OCI-LY3 (cell line): Measurements from ENCODE around the gene SNRPF.

Experiments
- H2AFZ ChIP-seq: fragments of 200-600, 300-600 bp; shearing (Covaris generic); 2 replicates; pipeline ENCODE4 v1.6.0; 2014; ENCODE audit warnings: antibody characterized with exemption, low read depth, low read length
- H3K27ac ChIP-seq: fragments of 200-600, 300-600 bp; sonication (generic); 2 replicates; pipeline ENCODE4 v1.5.1; 2014; ENCODE audit warnings: mild to moderate bottlenecking, low read length, moderate library complexity, mixed read lengths
- H3K27me3 ChIP-seq: fragments of 200-600, 300-600 bp; sonication (generic); 2 replicates; pipeline ENCODE4 v1.6.1; 2014; ENCODE audit warnings: low read depth, low read length, mixed read lengths
- H3K36me3 ChIP-seq: fragments of 200-600, 300-600 bp; sonication (generic); replicated peaks from 2 replicates; pipeline ENCODE3; 2014; ENCODE audit warnings: low read depth, low read length, mixed read lengths
- H3K4me1 ChIP-seq: fragments of 300-600, 200-600 bp; sonication (generic); 2 replicates; pipeline ENCODE4 v1.6.1; 2014; ENCODE audit warnings: low read length, mixed read lengths
- H3K4me2 ChIP-seq: fragments of 200-600, 300-600 bp; sonication (generic); 2 replicates; pipeline ENCODE4 v1.6.1; 2014; ENCODE audit warnings: low read length, mixed read lengths
- H3K4me3 ChIP-seq: fragments of 300-600, 200-600 bp; sonication (generic); 2 replicates; pipeline ENCODE4 v1.5.1; 2014; ENCODE audit warnings: antibody characterized with exemption, mild to moderate bottlenecking, low read length, moderate library complexity
- H3K79me2 ChIP-seq: fragments of 300-600, 200-600 bp; shearing (Covaris generic); 2 replicates; pipeline ENCODE4 v1.6.1; 2014; ENCODE audit warnings: mild to moderate bottlenecking, low read length, mixed read lengths
- H3K9ac ChIP-seq: fragments of 300-600, 200-600 bp; shearing (Covaris generic); 2 replicates; pipeline ENCODE4 v1.6.0; 2014; ENCODE audit warnings: mild to moderate bottlenecking, low read length, moderate library complexity
- H3K9me3 ChIP-seq: fragments of 200-600, 300-600 bp; shearing (Covaris generic); 2 replicates; pipeline ENCODE4 v1.6.1; 2014; ENCODE audit warnings: low read length, mixed read lengths; ENCODE audit not compliant: insufficient read depth
- H4K20me1 ChIP-seq: fragments of 200-600, 300-600 bp; sonication (generic); 2 replicates; pipeline ENCODE4 v1.6.1; 2016; ENCODE audit warnings: low read length, mixed read lengths; ENCODE audit not compliant: insufficient read depth
- CTCF ChIP-seq: fragments of 200-600, 300-600 bp; sonication (generic); IDR thresholded peaks from 2 replicates; pipeline ENCODE4 v1.5.1; 2014; ENCODE audit warnings: antibody characterized with exemption, low read length, low read depth
- EZH2phosphoT487 ChIP-seq: fragments of 200-600 bp; shearing (Covaris generic); IDR thresholded peaks from 2 replicates; pipeline ENCODE4 v1.6.1; 2018; ENCODE audit warnings: antibody characterized with exemption, mixed run types, low read depth

Gene SNRPF

GRCh38 chr12:95852133-95852532 is 6.6 kb upstream of the SNRPF start:
- Histone ChIP-seq H3K36me3 (no peaks in the 10 kb centered on the region), H3K9ac (no peak overlapping the region), H2AFZ (no peak overlapping the region), H3K4me3 (no peak overlapping the region), H3K4me1 (no peaks in the 10 kb centered on the region), H3K9me3 (no peaks in the 10 kb centered on the region), H4K20me1 (no peaks in the 10 kb centered on the region), H3K27ac (no peak overlapping the region), H3K4me2 (no peak overlapping the region), H3K27me3 (peaks cover 15% of the 10 kb centered on the region), H3K79me2 (no peaks in the 10 kb centered on the region)
- no peak for TF ChIP-seq CTCF
- TF ChIP-seq EZH2phosphoT487, result no peak

GRCh38 chr12:95857156-95857555 is 1.6 kb upstream of the SNRPF start:
- H3K9me3 ChIP-seq, result peaks cover 5% of the 10 kb centered on the region; the same call in 1 of the 2 replicates
- peaks cover 16% of the 10 kb centered on the region for H3K36me3 ChIP-seq
- peaks cover 11% of the 10 kb centered on the region for H3K27me3 ChIP-seq
- no peak overlapping the region for H3K4me3 ChIP-seq
- H3K4me1 ChIP-seq, result peaks cover 11% of the 10 kb centered on the region
- H4K20me1 ChIP-seq, result peaks cover 5% of the 10 kb centered on the region; the same call in 1 of the 2 replicates
- no peak overlapping the region for H3K27ac ChIP-seq
- H3K9ac ChIP-seq, result no peak overlapping the region
- no peak for TF ChIP-seq CTCF
- no peak for TF ChIP-seq EZH2phosphoT487
- H3K79me2 ChIP-seq, result peaks cover 35% of the 10 kb centered on the region
- no peak overlapping the region for H3K4me2 ChIP-seq
- H2AFZ ChIP-seq, result 0 out of 2 replicates have a peak overlapping the region, but pooled peaks have one; percentile 91

- peaks cover 5% of the 10 kb centered on the region; the same call in 1 of the 2 replicates for H3K9me3 ChIP-seq
- peak overlapping the region; percentile 95 for H3K4me2 ChIP-seq
- H3K9ac ChIP-seq, result no peak overlapping the region; the same call in 1 of the 2 replicates
- H3K4me3 ChIP-seq, result peak overlapping the region; percentile 90
- H2AFZ ChIP-seq, result peak overlapping the region; percentile 91
- H3K27ac ChIP-seq, result no peak overlapping the region
- H4K20me1 ChIP-seq, result peaks cover 5% of the 10 kb centered on the region; the same call in 1 of the 2 replicates
- no peak for TF ChIP-seq CTCF
- H3K4me1 ChIP-seq, result peaks cover 11% of the 10 kb centered on the region
- H3K36me3 ChIP-seq, result peaks cover 22% of the 10 kb centered on the region
- peaks cover 41% of the 10 kb centered on the region for H3K79me2 ChIP-seq
- H3K27me3 ChIP-seq, result peaks cover 11% of the 10 kb centered on the region
Observed at GRCh38 chr12:95857799-95858198, 953 bp upstream of the SNRPF start.

GRCh38 chr12:95859344-95859816 is 628 bp downstream of the SNRPF start:
- H3K27me3 ChIP-seq, result peaks cover 11% of the 10 kb centered on the region; the same call in 1 of the 2 replicates
- H3K9ac ChIP-seq, result peak overlapping the region; percentile 88
- peaks cover 5% of the 10 kb centered on the region; the same call in 1 of the 2 replicates for H3K9me3 ChIP-seq
- peak overlapping the region; percentile 75 for H2AFZ ChIP-seq
- peaks cover 32% of the 10 kb centered on the region for H3K36me3 ChIP-seq
- H3K4me3 ChIP-seq, result peak overlapping the region; percentile 90
- H3K79me2 ChIP-seq, result peaks cover 56% of the 10 kb centered on the region
- H3K4me1 ChIP-seq, result peaks cover 11% of the 10 kb centered on the region
- H3K27ac ChIP-seq, result peak overlapping the region; percentile 65
- TF ChIP-seq CTCF (no peak), EZH2phosphoT487 (no peak)
- H4K20me1 ChIP-seq, result peaks cover 5% of the 10 kb centered on the region; the same call in 1 of the 2 replicates
- H3K4me2 ChIP-seq, result peak overlapping the region; percentile 77
